ENCODE measurements around the gene PINK1. TPM values are rescaled to one million over a fixed set of nuclear protein-coding genes. Genes with fewer than 3 reads are reported as not detected.
"Not testable (repeated sequence)": the region's sequence is repeated elsewhere in the genome, so short reads cannot be mapped to it uniquely, and the experiment has no call there.

PINK1 gene
- total RNA-seq, 3 donors from 2014 or later, result 75.4 to 141 (median 111) TPM

GRCh38 chr1:20604678-20605077 is 28.6 kb upstream of the PINK1 start:
- Histone ChIP-seq H3K4me3 (no peak overlapping the region), H3K4me1 (ENCODE audit: low read depth) (peaks cover 5% of the 10 kb centered on the region), H3K36me3 (ENCODE audit: low read depth) (no peaks in the 10 kb centered on the region), H3K9me3 (no peaks in the 10 kb centered on the region)
- ATAC-seq (peak; percentile 90), DNase-seq (peak in 1 of 3 donors; percentile 37)
- TF ChIP-seq CTCF (IDR thresholded peaks at IDR 0.05), result no peak
- intact Hi-C loops (cut with DNase I, micrococcal nuclease), result no loop called here

GRCh38 chr1:20606801-20607570 is 26.3 kb upstream of the PINK1 start:
- H3K9me3 ChIP-seq; H3K4me1 ChIP-seq (ENCODE audit: low read depth); intact Hi-C loops (cut with DNase I, micrococcal nuclease); ATAC-seq; H3K4me3 ChIP-seq; H3K36me3 ChIP-seq (ENCODE audit: low read depth); DNase-seq: not testable (repeated sequence)

- intact Hi-C loops (cut with DNase I, micrococcal nuclease), result no loop called here
- TF ChIP-seq CTCF (IDR thresholded peaks at IDR 0.05), result no peak
- peaks cover 22% of the 10 kb centered on the region for H3K4me1 ChIP-seq (ENCODE audit: low read depth)
- no peak for ATAC-seq
- no peaks in the 10 kb centered on the region for H3K36me3 ChIP-seq (ENCODE audit: low read depth)
- no peak for DNase-seq
- H3K4me3 ChIP-seq, result no peak overlapping the region
- H3K9me3 ChIP-seq, result no peaks in the 10 kb centered on the region
Measured at GRCh38 chr1:20609541-20609940, 23.7 kb upstream of the PINK1 start.

- Histone ChIP-seq H3K4me1 (ENCODE audit: low read depth) (peaks cover 17% of the 10 kb centered on the region), H3K4me3 (no peak overlapping the region), H3K36me3 (ENCODE audit: low read depth) (no peaks in the 10 kb centered on the region), H3K9me3 (no peaks in the 10 kb centered on the region)
- intact Hi-C loops (cut with DNase I, micrococcal nuclease), result no loop called here
- DNase-seq, result no peak
- TF ChIP-seq CTCF (IDR thresholded peaks at IDR 0.05), result no peak
- ATAC-seq, result no peak
Measured at GRCh38 chr1:20610970-20611369, 22.3 kb upstream of the PINK1 start.

- DNase-seq, result no peak
- no peaks in the 10 kb centered on the region for H3K9me3 ChIP-seq
- no peak overlapping the region for H3K4me3 ChIP-seq
- H3K36me3 ChIP-seq (ENCODE audit: low read depth), result no peaks in the 10 kb centered on the region
- intact Hi-C loops (cut with DNase I, micrococcal nuclease), result no loop called here
- TF ChIP-seq CTCF (IDR thresholded peaks at IDR 0.05), result no peak
- H3K4me1 ChIP-seq (ENCODE audit: low read depth), result peaks cover 17% of the 10 kb centered on the region
- ATAC-seq, result no peak
Measured at GRCh38 chr1:20611652-20612051, 21.6 kb upstream of the PINK1 start.

- H3K4me1 ChIP-seq (ENCODE audit: low read depth), result peaks cover 17% of the 10 kb centered on the region
- TF ChIP-seq CTCF (IDR thresholded peaks at IDR 0.05), result no peak
- no peaks in the 10 kb centered on the region for H3K36me3 ChIP-seq (ENCODE audit: low read depth)
- DNase-seq, result peak; percentile 81 to 84 (median 82)
- ATAC-seq, result peak; percentile 65
- no peak overlapping the region for H3K4me3 ChIP-seq
- H3K9me3 ChIP-seq, result no peaks in the 10 kb centered on the region
- intact Hi-C loops (cut with DNase I, micrococcal nuclease), result no loop called here
Measured at GRCh38 chr1:20612221-20612746, 21.0 kb upstream of the PINK1 start.
